Left cardiac atrium (tissue), 4 donors: ENCODE results near the gene GPR179. TPM values are rescaled to one million over a fixed set of nuclear protein-coding genes. Genes with fewer than 3 reads are reported as not detected.

Experiments
- ATAC-seq, 2 donors: fragments of 200-7000 bp; cut with Tn5 transposase; one replicate each; pipeline ENCODE4 v1.9.1; 2020; ENCODE audit warnings: mild to moderate bottlenecking in 2 of 2, moderate library complexity in 2 of 2
- DNase-seq: peaks from one replicate; pipeline ENCODE4 v3.0.0-alpha.2; 2020
- intact Hi-C, 2 donors: fragments of 100-400 bp; cut with DNase I; formaldehyde crosslinking; loops; one replicate each; pipeline versions ENCODE4 v1.14.1 to v1.15.1; 2022 to 2023
- long read RNA-seq: library from polyadenylated mRNA; unstranded; transcript quantifications from one replicate; pipeline ENCODE4 v2.0.0, GENCODE V29; 2021
- total RNA-seq, 2 donors: library from RNA; stranded (reverse); fragmentation: NEBNext Ultra II Directional; extraction: Animal tissue kit (Norgen Biotek cat#: 25700); gene quantifications; one replicate each; pipeline ENCODE4 v1.2.1, GENCODE V29; 2021
- donor health status: DM: no; HTN: yes; CAD: no.
- donor health status: DM: no; HTN: yes; CAD: no; lungs with severe emphysema.
- donor health status: DM: yes; HTN: yes; CAD: no.
- donor health status: Dilated cardiomyopathy.

The GPR179 gene, protein sequence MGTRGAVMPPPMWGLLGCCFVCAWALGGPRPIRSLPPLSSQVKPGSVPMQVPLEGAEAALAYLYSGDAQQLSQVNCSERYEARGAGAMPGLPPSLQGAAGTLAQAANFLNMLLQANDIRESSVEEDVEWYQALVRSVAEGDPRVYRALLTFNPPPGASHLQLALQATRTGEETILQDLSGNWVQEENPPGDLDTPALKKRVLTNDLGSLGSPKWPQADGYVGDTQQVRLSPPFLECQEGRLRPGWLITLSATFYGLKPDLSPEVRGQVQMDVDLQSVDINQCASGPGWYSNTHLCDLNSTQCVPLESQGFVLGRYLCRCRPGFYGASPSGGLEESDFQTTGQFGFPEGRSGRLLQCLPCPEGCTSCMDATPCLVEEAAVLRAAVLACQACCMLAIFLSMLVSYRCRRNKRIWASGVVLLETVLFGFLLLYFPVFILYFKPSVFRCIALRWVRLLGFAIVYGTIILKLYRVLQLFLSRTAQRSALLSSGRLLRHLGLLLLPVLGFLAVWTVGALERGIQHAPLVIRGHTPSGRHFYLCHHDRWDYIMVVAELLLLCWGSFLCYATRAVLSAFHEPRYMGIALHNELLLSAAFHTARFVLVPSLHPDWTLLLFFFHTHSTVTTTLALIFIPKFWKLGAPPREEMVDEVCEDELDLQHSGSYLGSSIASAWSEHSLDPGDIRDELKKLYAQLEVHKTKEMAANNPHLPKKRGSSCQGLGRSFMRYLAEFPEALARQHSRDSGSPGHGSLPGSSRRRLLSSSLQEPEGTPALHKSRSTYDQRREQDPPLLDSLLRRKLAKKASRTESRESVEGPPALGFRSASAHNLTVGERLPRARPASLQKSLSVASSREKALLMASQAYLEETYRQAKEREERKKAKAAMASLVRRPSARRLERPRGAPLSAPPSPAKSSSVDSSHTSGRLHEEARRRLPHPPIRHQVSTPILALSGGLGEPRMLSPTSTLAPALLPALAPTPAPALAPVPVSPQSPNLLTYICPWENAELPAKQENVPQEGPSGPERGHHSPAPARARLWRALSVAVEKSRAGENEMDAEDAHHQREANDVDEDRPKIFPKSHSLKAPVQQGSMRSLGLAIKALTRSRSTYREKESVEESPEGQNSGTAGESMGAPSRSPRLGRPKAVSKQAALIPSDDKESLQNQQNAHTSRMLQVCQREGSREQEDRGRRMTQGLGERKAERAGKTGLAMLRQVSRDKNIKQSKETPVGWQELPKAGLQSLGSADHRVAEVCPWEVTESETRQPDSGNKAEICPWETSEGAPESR (N-terminal part only)
- total RNA-seq, result under 1 TPM in 1 of 2 donors, not detected in 1; 0.09 TPM
- long read RNA-seq, result 0 reads

- no peak for DNase-seq
- no peak for ATAC-seq
- intact Hi-C loops, result loop anchor here in 1 of 2 donors (10.0 kb wide), 1 partner anchor 141 kb away; no protein-coding TSS in a partner anchor
Measured at GRCh38 chr17:38343608-38344419, at the start of gene GPR179. Gene GPR179 (minus strand): TSS chr17:38343956. CDS start chr17:38343789, 167 bp downstream.

GRCh38 chr17:38379448-38379847 lies 35.7 kb upstream of the GPR179 start:
- intact Hi-C loops, result no loop called here
- DNase-seq, result no peak
- no peak for ATAC-seq

DNA sequence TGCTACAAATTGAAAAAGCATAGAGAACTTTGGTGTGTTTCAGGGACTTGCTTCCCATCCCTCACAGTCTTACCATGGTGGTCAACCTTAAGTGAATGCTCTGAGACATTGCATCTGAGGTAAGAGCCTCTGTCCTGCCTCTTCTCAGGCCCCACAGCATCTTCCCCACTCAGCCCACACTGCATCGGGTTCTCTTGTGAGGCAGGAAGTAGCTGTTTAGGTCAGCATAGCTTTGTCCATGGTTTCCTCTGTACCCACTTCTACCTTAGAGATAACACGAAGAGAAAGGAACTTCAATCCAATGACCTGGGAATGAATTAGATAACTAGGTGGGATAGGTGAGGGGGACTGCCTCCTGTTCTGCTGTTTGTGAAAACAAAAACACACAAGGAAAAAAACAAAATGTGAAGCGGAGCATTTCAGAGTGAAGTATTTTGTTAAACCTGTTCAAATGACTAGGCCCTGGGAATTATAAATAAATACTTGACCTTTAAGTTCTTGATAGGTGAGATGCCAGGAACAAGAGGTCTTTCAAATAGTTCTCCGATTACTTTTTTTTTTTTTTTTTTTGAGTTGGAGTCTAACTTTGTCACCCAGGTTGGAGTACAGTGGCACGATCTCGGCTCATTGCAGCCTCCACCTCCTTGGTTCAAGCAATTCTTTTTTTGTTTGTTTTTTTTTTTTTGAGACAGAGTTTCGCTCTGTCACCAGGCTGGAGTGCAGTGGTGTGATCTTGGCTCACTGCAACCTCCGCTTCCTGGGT lies 25.5 kb upstream of the GPR179 start:
- ATAC-seq, result no peak
- intact Hi-C loops, result no loop called here
- no peak for DNase-seq

DNA sequence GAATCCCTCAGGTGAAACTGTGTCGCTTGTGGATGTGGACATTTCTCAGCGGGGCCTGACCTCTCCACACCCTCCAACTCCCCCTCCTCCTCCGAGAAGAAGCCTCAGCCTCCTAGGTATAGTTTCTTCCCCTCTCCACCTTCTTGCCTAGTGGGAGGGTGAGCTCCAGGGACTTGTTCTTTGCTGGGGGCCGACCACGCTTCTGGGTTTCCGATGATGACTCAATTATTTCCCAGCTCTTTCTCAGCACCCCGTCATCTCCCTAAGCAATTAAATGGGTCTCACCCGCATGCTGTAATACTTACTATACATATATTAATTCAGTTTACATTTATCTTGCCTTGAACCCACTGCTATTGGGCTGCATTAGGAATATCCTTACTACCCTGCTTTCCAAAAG lies 21.0 kb upstream of the GPR179 start:
- DNase-seq, result no peak
- no peak for ATAC-seq
- intact Hi-C loops, result no loop called here

DNA sequence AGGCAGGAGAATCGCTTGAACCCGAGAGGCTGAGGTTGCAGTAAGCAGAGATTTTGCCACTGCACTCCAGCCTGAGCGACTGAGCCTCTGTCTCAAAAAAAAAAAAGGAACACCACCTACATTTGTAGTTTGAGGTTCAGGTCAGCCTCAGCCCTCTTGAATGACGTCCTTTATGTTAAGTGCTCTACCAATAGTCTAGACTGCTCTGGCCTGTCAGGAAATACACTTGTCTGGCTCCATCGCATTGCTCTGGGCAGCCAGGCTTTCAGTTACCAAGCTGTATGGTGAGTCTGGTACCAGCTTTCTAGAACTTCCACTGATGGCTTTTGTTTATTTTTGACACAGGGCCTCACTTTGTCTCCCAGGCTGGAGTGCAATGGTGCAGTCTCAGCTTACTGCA lies 19.3 kb upstream of the GPR179 start:
- intact Hi-C loops, result no loop called here
- ATAC-seq, result no peak
- no peak for DNase-seq

DNA sequence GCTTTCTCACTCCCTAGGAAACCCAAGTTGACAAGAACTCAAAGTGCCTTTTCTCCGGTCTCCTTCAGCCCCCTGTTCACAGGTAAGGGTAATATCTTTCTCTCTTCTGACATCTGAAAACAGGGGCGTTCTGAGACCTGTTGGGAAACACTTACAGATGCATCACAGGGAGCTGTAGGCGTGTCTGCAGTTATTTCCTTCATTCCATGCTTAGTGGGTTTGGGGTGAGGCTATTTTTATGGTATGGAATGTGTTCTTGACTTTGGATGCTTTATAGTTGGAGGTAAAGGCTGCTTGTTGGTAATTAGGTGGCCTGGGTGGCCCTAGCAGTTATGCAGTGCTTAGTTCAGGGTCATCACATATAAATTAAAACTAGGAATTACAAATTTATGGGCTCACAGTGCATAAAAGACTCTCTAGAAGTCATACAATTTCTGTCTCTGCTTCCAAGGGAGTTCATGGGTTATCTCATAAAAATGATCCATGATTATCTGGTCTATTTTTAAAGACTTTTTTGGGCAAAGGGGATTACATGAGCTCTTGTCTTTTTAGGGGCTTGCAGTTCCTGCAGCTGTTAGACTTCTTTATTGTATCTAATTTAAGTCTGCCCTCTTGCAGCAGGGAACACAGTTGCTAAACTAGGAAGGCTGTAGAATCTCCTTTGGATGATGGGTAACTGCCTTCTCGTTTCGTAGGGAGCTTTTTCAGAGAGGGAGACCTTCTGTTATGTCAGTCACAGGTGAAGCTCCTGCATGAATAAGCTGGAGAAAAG lies 18.1 kb upstream of the GPR179 start:
- ATAC-seq (no peak), DNase-seq (no peak)
- intact Hi-C loops, result no loop called here

GRCh38 chr17:38358586-38359513 lies 15.1 kb upstream of the GPR179 start:
- intact Hi-C loops, result no loop called here
- no peak for ATAC-seq
- DNase-seq, result no peak

- intact Hi-C loops, result no loop called here
- ATAC-seq, result peak in 1 of 2 donors; percentile 45
- no peak for DNase-seq
Measured at GRCh38 chr17:38357486-38358123, 13.8 kb upstream of the GPR179 start.

- ATAC-seq (no peak), DNase-seq (no peak)
- intact Hi-C loops, result no loop called here
Measured at GRCh38 chr17:38355251-38355650, 11.5 kb upstream of the GPR179 start.

DNA sequence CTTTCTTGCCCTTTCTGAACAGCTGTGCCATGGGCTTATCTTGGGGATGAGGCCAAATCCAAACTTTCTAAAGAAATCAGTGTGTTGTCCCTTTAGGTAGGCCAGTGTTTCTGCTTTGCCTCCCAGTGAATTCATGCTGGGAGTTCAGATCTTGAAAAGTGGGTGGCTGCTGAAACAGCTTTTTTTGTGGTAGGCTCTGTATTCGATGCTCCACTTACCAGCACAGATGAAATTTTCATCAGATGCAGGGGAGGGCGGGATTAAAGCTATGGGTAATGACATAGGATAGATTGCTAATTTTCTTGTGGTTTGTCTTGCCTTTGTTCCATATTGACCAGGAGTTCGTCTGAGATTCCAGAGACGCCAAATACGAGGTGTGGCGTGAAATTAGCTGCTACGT lies 10.7 kb upstream of the GPR179 start:
- intact Hi-C loops, result no loop called here
- DNase-seq (no peak), ATAC-seq (no peak)

DNA sequence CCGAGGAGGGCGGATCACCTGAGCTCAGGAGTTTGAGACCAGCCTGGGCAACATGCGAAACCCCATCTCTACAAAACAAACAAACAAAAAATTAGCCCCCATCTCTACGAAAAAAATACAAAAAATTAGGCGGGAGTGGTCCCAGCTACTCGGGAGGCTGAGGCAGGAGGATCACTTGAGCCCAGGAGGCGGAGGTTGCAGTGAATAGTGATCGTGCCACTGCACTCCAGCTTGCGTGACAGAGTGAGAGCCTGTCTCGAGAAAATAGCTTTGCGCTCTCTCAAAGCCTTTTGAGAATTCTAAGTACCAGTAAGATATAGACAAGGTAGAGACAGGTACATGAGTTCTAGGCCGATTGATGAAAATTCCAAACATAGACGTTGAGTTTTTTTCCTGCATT lies 9.9 kb upstream of the GPR179 start:
- ATAC-seq, result no peak
- intact Hi-C loops, result no loop called here

DNA sequence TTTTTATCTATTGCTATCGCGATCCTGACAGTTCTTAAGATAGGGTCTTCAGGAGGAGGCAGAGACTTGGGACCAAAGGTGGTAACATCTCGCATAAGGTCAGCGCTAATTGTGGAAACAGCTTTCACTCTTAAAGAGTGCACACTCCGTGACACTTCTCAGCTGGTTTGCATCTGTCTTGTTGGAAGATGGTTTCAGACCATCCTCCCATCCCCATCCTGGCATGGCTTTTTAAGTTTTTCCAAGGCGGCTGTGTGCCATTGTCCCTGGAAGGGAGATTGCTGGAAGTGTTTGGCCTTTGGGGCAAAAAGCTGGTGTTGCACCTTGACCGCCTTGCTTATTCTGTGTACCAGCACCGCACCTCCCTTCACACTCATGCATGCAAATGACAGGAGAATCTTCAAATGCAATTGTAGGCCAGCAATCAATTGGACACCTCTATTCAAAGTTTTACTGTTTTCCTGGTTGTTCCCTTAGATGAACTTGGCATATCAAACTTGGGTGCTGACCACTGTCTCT lies 9.4 kb upstream of the GPR179 start:
- DNase-seq, result no peak
- no peak for ATAC-seq
- intact Hi-C loops, result no loop called here

More for the DNA sequence above, 9.9 kb upstream of the GPR179 start:
- DNase-seq, result no peak

- ATAC-seq (peak; percentile 15 to 16), DNase-seq (peak; percentile 36)
- intact Hi-C loops, result no loop called here
Measured at GRCh38 chr17:38352245-38353085, 8.7 kb upstream of the GPR179 start.
